Epithelial cell of prostate (primary cell): ENCODE data around the gene SPP1.

Experiments
- DNase-seq: peaks from one replicate; pipeline ENCODE4 v3.0.0-alpha.2; 2011; ENCODE audit warnings: low read depth, low spot score
- H3K27ac ChIP-seq: fragments of 450-650 bp; 2 replicates; pipeline ENCODE4 v1.5.1; 2017; ENCODE audit warnings: mild to moderate bottlenecking

Gene SPP1

GRCh38 chr4:87950936-87951511 is 24.5 kb upstream of the SPP1 start:
- DNase-seq = no peak
- no peak overlapping the region for H3K27ac ChIP-seq

GRCh38 chr4:87953826-87954225 is 21.7 kb upstream of the SPP1 start:
- no peak overlapping the region for H3K27ac ChIP-seq
- no peak for DNase-seq

- DNase-seq = no peak
- no peak overlapping the region for H3K27ac ChIP-seq
Measured at GRCh38 chr4:87956501-87956900, 19.0 kb upstream of the SPP1 start.

GRCh38 chr4:87957061-87957460 is 18.5 kb upstream of the SPP1 start:
- H3K27ac ChIP-seq = no peak overlapping the region
- no peak for DNase-seq

- H3K27ac ChIP-seq = no peak overlapping the region
- peak; percentile 14 for DNase-seq
Measured at GRCh38 chr4:87961993-87962392, 13.5 kb upstream of the SPP1 start.

GRCh38 chr4:87962398-87963146 is 12.9 kb upstream of the SPP1 start:
- no peak overlapping the region for H3K27ac ChIP-seq
- no peak for DNase-seq

- H3K27ac ChIP-seq = no peak overlapping the region
Measured at GRCh38 chr4:87965501-87965975, 10.0 kb upstream of the SPP1 start.

GRCh38 chr4:87966095-87966496 is 9.4 kb upstream of the SPP1 start:
- H3K27ac ChIP-seq = no peak overlapping the region
- no peak for DNase-seq

More at GRCh38 chr4:87965501-87965975, 10.0 kb upstream of the SPP1 start:
- no peak for DNase-seq

GRCh38 chr4:87967193-87967592 is 8.3 kb upstream of the SPP1 start:
- no peak overlapping the region for H3K27ac ChIP-seq
- no peak for DNase-seq

- DNase-seq = no peak
- H3K27ac ChIP-seq = no peak overlapping the region
Measured at GRCh38 chr4:87970121-87970520, 5.4 kb upstream of the SPP1 start.

GRCh38 chr4:87971866-87972265 is 3.6 kb upstream of the SPP1 start:
- DNase-seq = no peak
- H3K27ac ChIP-seq = no peak overlapping the region

- peak overlapping the region; percentile 53 for H3K27ac ChIP-seq
- peak; percentile 12 for DNase-seq
Measured at GRCh38 chr4:87973283-87974169, 2.0 kb upstream of the SPP1 start.

- H3K27ac ChIP-seq = no peak overlapping the region
- no peak for DNase-seq
Measured at GRCh38 chr4:87974856-87975462, 555 bp upstream of the SPP1 start.

GRCh38 chr4:87977521-87978278 is 2.2 kb downstream of the SPP1 start:
- no peak overlapping the region for H3K27ac ChIP-seq

GRCh38 chr4:87978681-87979080 is 3.2 kb downstream of the SPP1 start:
- DNase-seq = no peak
- no peak overlapping the region for H3K27ac ChIP-seq

More at GRCh38 chr4:87977521-87978278, 2.2 kb downstream of the SPP1 start:
- DNase-seq = no peak

GRCh38 chr4:87979810-87980209 is 4.3 kb downstream of the SPP1 start:
- DNase-seq = no peak
- no peak overlapping the region for H3K27ac ChIP-seq

GRCh38 chr4:87981486-87981885 is 6.0 kb downstream of the SPP1 start:
- no peak overlapping the region for H3K27ac ChIP-seq
- DNase-seq = no peak

GRCh38 chr4:87982036-87982435 is 6.5 kb downstream of the SPP1 start:
- H3K27ac ChIP-seq = no peak overlapping the region
- no peak for DNase-seq

GRCh38 chr4:87982446-87983010 is 7.0 kb downstream of the SPP1 start:
- no peak overlapping the region for H3K27ac ChIP-seq
- no peak for DNase-seq
